ENCODE measurements around the gene NHS.

The NHS gene

GRCh38 chrX:17374619-17375366, at the start of gene NHS:
Gene NHS (plus strand): TSS chrX:17375200. CDS start chrX:17375758, 558 bp downstream.
- TF ChIP-seq CTCF (conservative IDR thresholded peaks at IDR 0.05): peak; percentile 56
- H3K27ac ChIP-seq: no peak within 1 kb of the TSS

GRCh38 chrX:17328837-17329236, 46.2 kb upstream of the NHS start:
- H3K27ac ChIP-seq: no peak overlapping the region
- TF ChIP-seq CTCF (conservative IDR thresholded peaks at IDR 0.05): no peak

GRCh38 chrX:17336377-17336776, 38.6 kb upstream of the NHS start:
- no peak for TF ChIP-seq CTCF (conservative IDR thresholded peaks at IDR 0.05)
- H3K27ac ChIP-seq: no peak overlapping the region

- no peak overlapping the region for H3K27ac ChIP-seq
- TF ChIP-seq CTCF (conservative IDR thresholded peaks at IDR 0.05): no peak
Observed at GRCh38 chrX:17355976-17356375, 19.0 kb upstream of the NHS start.

GRCh38 chrX:17359500-17359899, 15.5 kb upstream of the NHS start:
- TF ChIP-seq CTCF (conservative IDR thresholded peaks at IDR 0.05): no peak
- no peak overlapping the region for H3K27ac ChIP-seq

- 0 out of 2 replicates have a peak, but pooled peaks have one; percentile 28 for TF ChIP-seq CTCF (conservative IDR thresholded peaks at IDR 0.05)
- H3K27ac ChIP-seq: no peak overlapping the region
Observed at GRCh38 chrX:17361620-17362019, 13.4 kb upstream of the NHS start.

- H3K27ac ChIP-seq: no peak overlapping the region
- TF ChIP-seq CTCF (conservative IDR thresholded peaks at IDR 0.05): no peak
Observed at GRCh38 chrX:17368002-17368401, 7.0 kb upstream of the NHS start.
